Endothelial cell of umbilical vein (primary cell): ENCODE measurements around the gene DIP2A. TPM values are rescaled to one million over a fixed set of nuclear protein-coding genes. Genes with fewer than 3 reads are reported as not detected.

ENCODE experiments used
- BruUV-seq: library from RNA; stranded (reverse); fragments of 400-500 nt; replicated peaks from 2 replicates; lab custom pipeline; 2021; lab: Mats Ljungman, UMichigan
- CTCF ChIA-PET: fragments of 300-600, 350-600 bp; sonication (Branson Sonifier 250); formaldehyde crosslinking; loops from one replicate; lab custom pipeline; 2021; ENCODE audit warnings: antibody characterized with exemption, inconsistent platforms; lab: Charles Lee
- POLR2A ChIA-PET: fragments of 300-600, 350-600 bp; sonication (Branson Sonifier 250); formaldehyde crosslinking; loops from one replicate; lab custom pipeline; 2021; ENCODE audit warnings: antibody characterized with exemption, inconsistent platforms; lab: Charles Lee
- DNase-seq: peaks from one replicate; pipeline ENCODE4 v3.0.0-alpha.2; 2011; ENCODE audit warnings: low read depth, low spot score
- FAIRE-seq: peaks from 2 replicates; lab custom pipeline; 2011; peaks lifted over from hg19 to GRCh38; lab: Jason Lieb, UNC
- H2AFZ ChIP-seq: 2 replicates; pipeline ENCODE4 v1.6.0; 2012; ENCODE audit warnings: low read depth, low read length, control low read depth, inconsistent platforms
- H3K27ac ChIP-seq: 2 replicates; pipeline ENCODE4 v1.5.1; 2011; ENCODE audit warnings: low read depth, mild to moderate bottlenecking, control low read depth, low read length, moderate library complexity; ENCODE audit not compliant: insufficient read depth
- H3K27me3 ChIP-seq, 2 experiments: 2 replicates each; pipeline versions ENCODE4 v1.6.0 to v1.6.1; 2011; ENCODE audit warnings: low read length in 2 of 2, mixed read lengths in 1 of 2; ENCODE audit not compliant: control insufficient read depth in 2 of 2, insufficient read depth in 2 of 2
- H3K36me3 ChIP-seq, 2 experiments: 2 replicates in 1 of 2; 3 replicates in 1 of 2; pipeline ENCODE4 v1.5.1; 2011; ENCODE audit warnings: low read length in 2 of 2, mild to moderate bottlenecking in 1 of 2, moderate library complexity in 1 of 2; ENCODE audit not compliant: control insufficient read depth in 2 of 2, insufficient read depth in 2 of 2; ENCODE audit errors: extremely low read depth in 1 of 2
- H3K4me1 ChIP-seq: 3 replicates; pipeline ENCODE4 v1.5.1; 2011; ENCODE audit warnings: mild to moderate bottlenecking, low read length; ENCODE audit not compliant: control insufficient read depth, insufficient read depth; ENCODE audit errors: extremely low read depth
- H3K4me2 ChIP-seq: 2 replicates; pipeline ENCODE4 v1.6.1; 2011; ENCODE audit warnings: low read length, control low read depth, mixed read lengths; ENCODE audit not compliant: insufficient read depth
- H3K4me3 ChIP-seq, 3 experiments: fragments of 200-600 bp in 1 of 3; sonication (generic), shearing (Covaris generic) in 1 of 3; replicated peaks in 1 of 3; 2 replicates each; pipeline ENCODE4 v1.5.1; 2011 to 2016; ENCODE audit warnings: control low read depth in 3 of 3, low read length in 3 of 3, mild to moderate bottlenecking in 2 of 3, inconsistent platforms in 1 of 3, low read depth in 1 of 3, moderate library complexity in 1 of 3; ENCODE audit not compliant: insufficient read depth in 1 of 3
- H3K79me2 ChIP-seq: 2 replicates; pipeline ENCODE4 v1.6.0; 2012; ENCODE audit warnings: low read length, inconsistent platforms; ENCODE audit not compliant: control insufficient read depth, insufficient read depth
- H3K9ac ChIP-seq: replicated peaks from 2 replicates; pipeline ENCODE3; 2011; ENCODE audit warnings: low read length, control low read depth; ENCODE audit not compliant: insufficient read depth; ENCODE audit errors: extremely low read depth
- H3K9me1 ChIP-seq: replicated peaks from 3 replicates; pipeline ENCODE4 v1.6.0; 2011; ENCODE audit warnings: mild to moderate bottlenecking, low read length; ENCODE audit not compliant: control insufficient read depth, insufficient read depth; ENCODE audit errors: extremely low read depth
- H3K9me3 ChIP-seq: replicated peaks from 2 replicates; pipeline ENCODE4 v1.5.1; 2012; ENCODE audit warnings: low read length, inconsistent platforms; ENCODE audit not compliant: control insufficient read depth, insufficient read depth
- H4K20me1 ChIP-seq: replicated peaks from 2 replicates; pipeline ENCODE3; 2011; ENCODE audit warnings: mild to moderate bottlenecking, low read length; ENCODE audit not compliant: control insufficient read depth, insufficient read depth; ENCODE audit errors: extremely low read depth
- EZH2 ChIP-seq: IDR thresholded peaks from 2 replicates; pipeline ENCODE4 v1.6.1; 2012; ENCODE audit warnings: borderline replicate concordance, low read depth, mild to moderate bottlenecking, moderate library complexity, low read length, inconsistent platforms; ENCODE audit not compliant: severe bottlenecking
- FOS ChIP-seq: IDR thresholded peaks from 2 replicates; pipeline ENCODE4 v1.6.1; 2011; ENCODE audit warnings: mild to moderate bottlenecking, low read length, moderate library complexity, borderline replicate concordance; ENCODE audit not compliant: insufficient read depth
- GATA2 ChIP-seq: IDR thresholded peaks from 2 replicates; pipeline ENCODE4 v1.7.0; 2011; ENCODE audit warnings: low read depth, mild to moderate bottlenecking, moderate library complexity, mixed read lengths, low read length; ENCODE audit not compliant: insufficient read length, insufficient read depth
- JUN ChIP-seq: IDR thresholded peaks from 2 replicates; pipeline ENCODE4 v1.6.1; 2011; ENCODE audit warnings: borderline replicate concordance, low read depth; ENCODE audit not compliant: insufficient read length, insufficient read depth
- MYC ChIP-seq: IDR thresholded peaks from one replicate; pipeline ENCODE4 v1.6.1; 2011; ENCODE audit warnings: mild to moderate bottlenecking, low read depth, low read length
- POLR2A ChIP-seq: IDR thresholded peaks from 2 replicates; pipeline ENCODE4 v1.6.1; 2012; ENCODE audit warnings: low read depth, mild to moderate bottlenecking, control low read depth, low read length
- POLR2AphosphoS5 ChIP-seq: IDR thresholded peaks from 2 replicates; pipeline ENCODE4 v1.6.1; 2012; ENCODE audit warnings: low read depth, mild to moderate bottlenecking, control low read depth, low read length, moderate library complexity; ENCODE audit not compliant: insufficient read depth
- dilution Hi-C: fragments of 300-500 bp; cut with MboI; formaldehyde crosslinking; loops from one replicate; pipeline ENCODE4 v1.15.0; 2019; ENCODE audit warnings: low sequenced_read_pairs; ENCODE audit not compliant: extremely low pct_ligation_motif_present
- intact Hi-C: fragments of 100-400 bp; cut with micrococcal nuclease; formaldehyde crosslinking; loops from one replicate; pipeline ENCODE4 v1.10.0; 2022
- polyA plus RNA-seq, 4 experiments: library from polyadenylated mRNA; depleted of rRNA in 3 of 4; stranded (reverse) in 3 of 4; unstranded in 1 of 4; fragments of >200 nt; gene quantifications; 2 replicates each; pipeline versions ENCODE4 v1.2.1 to v1.2.3, GENCODE V29; 2011 to 2012; ENCODE audit warnings: missing spikeins in 1 of 4
- total RNA-seq: library from RNA; stranded (reverse); gene quantifications from 2 replicates; pipeline ENCODE4 v1.2.3, GENCODE V29; 2021
- TF ChIP-seq, protein P1 (sequence below): IDR thresholded peaks from 2 replicates; pipeline ENCODE4 v1.6.1; 2011; ENCODE audit not compliant: insufficient read depth, insufficient read length
- TF ChIP-seq, protein P2 (sequence below), 2 donors: IDR thresholded peaks; 1 replicate in 1 of 2; 2 replicates in 1 of 2; pipeline ENCODE4 v1.5.1; 2011; ENCODE audit warnings: low read length in 2 of 2, mild to moderate bottlenecking in 2 of 2, moderate library complexity in 2 of 2, control low read depth in 1 of 2, inconsistent platforms in 1 of 2, low read depth in 1 of 2; ENCODE audit not compliant: insufficient read depth in 1 of 2; ENCODE audit errors: extremely low read depth in 1 of 2

DIP2A gene
- total and polyA plus RNA-seq, 2 donors (not counting 3 experiments of a cell fraction or from before 2014, with no cell fraction given): 34.5 to 62.1 TPM

DNA sequence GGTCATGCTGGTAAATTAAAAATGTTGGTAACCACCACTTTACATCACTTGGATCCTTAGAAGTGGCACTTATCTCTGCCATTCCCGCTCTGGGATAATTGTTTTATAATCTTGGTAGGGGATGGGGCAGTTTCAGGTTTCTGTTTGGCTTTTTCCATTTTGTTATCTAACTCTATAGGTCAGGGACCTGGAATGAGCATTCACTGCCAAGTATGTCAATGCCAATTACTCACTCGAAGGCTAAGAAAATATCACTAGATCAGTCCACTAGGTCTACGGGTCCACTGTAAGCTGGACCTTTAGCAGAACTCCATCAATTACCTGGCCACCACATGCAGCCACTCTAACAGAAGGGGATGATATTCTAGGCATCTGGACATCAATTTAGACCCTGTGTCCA is 4.5 kb upstream of the DIP2A start:
- Histone ChIP-seq H3K79me2 (peaks cover 14% of the 10 kb centered on the region), H3K4me3 (no peak overlapping the region), H3K9me1 (no peaks in the 10 kb centered on the region), H3K4me2 (no peak overlapping the region), H4K20me1 (no peaks in the 10 kb centered on the region), H3K9ac (no peak overlapping the region), H3K27ac (no peak overlapping the region), H3K4me1 (peaks cover 35% of the 10 kb centered on the region), H3K27me3 (no peaks in the 10 kb centered on the region), H3K9me3 (no peaks in the 10 kb centered on the region), H2AFZ (no peak overlapping the region), H3K36me3 (no peaks in the 10 kb centered on the region)
- dilution Hi-C loops (no loop called here), intact Hi-C loops (loop anchor here (2.0 kb wide), 1 partner anchor 129 kb away; the partner anchor contains the start of gene PCNT)
- FAIRE-seq: no peak
- DNase-seq: no peak
- CTCF ChIA-PET: interaction anchor here (0.6 kb wide), 1 partner anchor 185 kb away, joined by 3 read pairs; no protein-coding TSS in a partner anchor
- POLR2A ChIA-PET: interaction anchor here (0.6 kb wide), 1 partner anchor 93 kb away, joined by 3 read pairs; no protein-coding TSS in a partner anchor
- TF ChIP-seq MYC (no peak), EZH2 (no peak), FOS (no peak), JUN (no peak), POLR2A (no peak), GATA2 (no peak), POLR2AphosphoS5 (no peak)
- TF ChIP-seq, protein P1, sequence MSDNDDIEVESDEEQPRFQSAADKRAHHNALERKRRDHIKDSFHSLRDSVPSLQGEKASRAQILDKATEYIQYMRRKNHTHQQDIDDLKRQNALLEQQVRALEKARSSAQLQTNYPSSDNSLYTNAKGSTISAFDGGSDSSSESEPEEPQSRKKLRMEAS: no peak
- TF ChIP-seq, protein P2, sequence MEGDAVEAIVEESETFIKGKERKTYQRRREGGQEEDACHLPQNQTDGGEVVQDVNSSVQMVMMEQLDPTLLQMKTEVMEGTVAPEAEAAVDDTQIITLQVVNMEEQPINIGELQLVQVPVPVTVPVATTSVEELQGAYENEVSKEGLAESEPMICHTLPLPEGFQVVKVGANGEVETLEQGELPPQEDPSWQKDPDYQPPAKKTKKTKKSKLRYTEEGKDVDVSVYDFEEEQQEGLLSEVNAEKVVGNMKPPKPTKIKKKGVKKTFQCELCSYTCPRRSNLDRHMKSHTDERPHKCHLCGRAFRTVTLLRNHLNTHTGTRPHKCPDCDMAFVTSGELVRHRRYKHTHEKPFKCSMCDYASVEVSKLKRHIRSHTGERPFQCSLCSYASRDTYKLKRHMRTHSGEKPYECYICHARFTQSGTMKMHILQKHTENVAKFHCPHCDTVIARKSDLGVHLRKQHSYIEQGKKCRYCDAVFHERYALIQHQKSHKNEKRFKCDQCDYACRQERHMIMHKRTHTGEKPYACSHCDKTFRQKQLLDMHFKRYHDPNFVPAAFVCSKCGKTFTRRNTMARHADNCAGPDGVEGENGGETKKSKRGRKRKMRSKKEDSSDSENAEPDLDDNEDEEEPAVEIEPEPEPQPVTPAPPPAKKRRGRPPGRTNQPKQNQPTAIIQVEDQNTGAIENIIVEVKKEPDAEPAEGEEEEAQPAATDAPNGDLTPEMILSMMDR (IDR thresholded peaks at IDR 0.05; ENCODE audit: extremely low read depth in 1 of 2, insufficient read depth in 1 of 2, low read depth in 1 of 2, low read length in 2 of 2): no peak
- no TSS peak for BruUV-seq
